Neural cell (in vitro differentiated cells): ENCODE data around the gene SSBP2. TPM values are rescaled to one million over a fixed set of nuclear protein-coding genes. Genes with fewer than 3 reads are reported as not detected.

ENCODE experiments used
- H2AFZ ChIP-seq: fragments of 200-600, 300-800 bp; sonication (generic), shearing (Covaris generic); 2 replicates; pipeline ENCODE4 v1.6.0; 2014; ENCODE audit warnings: low read depth, mild to moderate bottlenecking, antibody characterized with exemption, low read length, moderate library complexity
- H3F3A ChIP-seq: fragments of 200-600 bp; shearing (Covaris generic); 2 replicates; pipeline ENCODE4 v1.6.1; 2016; ENCODE audit warnings: mild to moderate bottlenecking, moderate library complexity, mixed read lengths, antibody characterized with exemption, low read length; ENCODE audit not compliant: insufficient read depth, poor library complexity, severe bottlenecking
- H3K27ac ChIP-seq: fragments of 200-600, 300-800 bp; sonication (generic), shearing (Covaris generic); 2 replicates; pipeline ENCODE4 v1.5.1; 2014; ENCODE audit warnings: mild to moderate bottlenecking, low read length, moderate library complexity
- H3K27me3 ChIP-seq: fragments of 300-800, 200-600 bp; sonication (generic), shearing (Covaris generic); 2 replicates; pipeline ENCODE4 v1.6.0; 2014; ENCODE audit warnings: mild to moderate bottlenecking, low read depth, low read length, moderate library complexity; ENCODE audit not compliant: insufficient read depth
- H3K36me3 ChIP-seq: fragments of 300-800, 200-600 bp; sonication (generic), shearing (Covaris generic); 2 replicates; pipeline ENCODE4 v1.5.1; 2014; ENCODE audit warnings: mild to moderate bottlenecking, antibody characterized with exemption, low read length, moderate library complexity; ENCODE audit not compliant: insufficient read depth
- H3K4me2 ChIP-seq: fragments of 300-800, 200-600 bp; sonication (generic), shearing (Covaris generic); 2 replicates; pipeline ENCODE4 v1.6.0; 2014; ENCODE audit warnings: mild to moderate bottlenecking, low read length
- H3K4me3 ChIP-seq: fragments of 300-800, 200-600 bp; sonication (generic), shearing (Covaris generic); 2 replicates; pipeline ENCODE4 v1.5.1; 2014; ENCODE audit warnings: mild to moderate bottlenecking, low read length, moderate library complexity
- H3K79me2 ChIP-seq: fragments of 200-600 bp; shearing (Covaris generic); replicated peaks from 2 replicates; pipeline ENCODE4 v1.6.0; 2014; ENCODE audit warnings: mild to moderate bottlenecking, low read length, moderate library complexity; ENCODE audit not compliant: insufficient read depth
- H3K9ac ChIP-seq: fragments of 300-800, 200-600 bp; sonication (generic), shearing (Covaris generic); 2 replicates; pipeline ENCODE4 v1.6.1; 2016; ENCODE audit warnings: mild to moderate bottlenecking, low read length, mixed read lengths
- H3K9me2 ChIP-seq: fragments of 200-600 bp; shearing (Covaris generic); 2 replicates; pipeline ENCODE4 v1.6.1; 2016; ENCODE audit warnings: mild to moderate bottlenecking, low read length, mixed read lengths; ENCODE audit not compliant: insufficient read depth
- H3K9me3 ChIP-seq: fragments of 200-600, 300-800 bp; sonication (generic), shearing (Covaris generic); 2 replicates; pipeline ENCODE4 v1.6.1; 2016; ENCODE audit warnings: mild to moderate bottlenecking, mixed run types, low read length, moderate library complexity, mixed read lengths
- H4K20me1 ChIP-seq: fragments of 200-600 bp; shearing (Covaris generic); 2 replicates; pipeline ENCODE4 v1.6.1; 2016; ENCODE audit warnings: mild to moderate bottlenecking, mixed run types; ENCODE audit not compliant: insufficient read depth
- EP300 ChIP-seq: fragments of 450-650 bp; conservative IDR thresholded peaks from 2 replicates; pipeline ENCODE4 v1.6.1; 2014; ENCODE audit warnings: antibody characterized with exemption, mild to moderate bottlenecking, moderate library complexity; ENCODE audit not compliant: poor library complexity, severe bottlenecking
- EZH2 ChIP-seq: fragments of 200-600, 300-800 bp; shearing (Covaris generic), sonication (generic); IDR thresholded peaks from 2 replicates; pipeline ENCODE4 v1.6.1; 2014; ENCODE audit warnings: antibody characterized with exemption, low read length, borderline replicate concordance, mild to moderate bottlenecking; ENCODE audit not compliant: insufficient read depth, poor library complexity, severe bottlenecking
- MXI1 ChIP-seq: fragments of 450-650 bp; conservative IDR thresholded peaks from 2 replicates; pipeline ENCODE4 v1.6.1; 2014; ENCODE audit warnings: antibody characterized with exemption, mild to moderate bottlenecking; ENCODE audit not compliant: poor library complexity, severe bottlenecking
- POLR2AphosphoS5 ChIP-seq: IDR thresholded peaks from 2 replicates; pipeline ENCODE4 v1.6.1; 2012
- RAD21 ChIP-seq: fragments of 450-650 bp; conservative IDR thresholded peaks from 2 replicates; pipeline ENCODE4 v1.6.1; 2014; ENCODE audit warnings: antibody characterized with exemption, mild to moderate bottlenecking, moderate library complexity
- SMC3 ChIP-seq: fragments of 450-650 bp; conservative IDR thresholded peaks from 2 replicates; pipeline ENCODE4 v1.6.1; 2014; ENCODE audit warnings: antibody characterized with exemption, mild to moderate bottlenecking, moderate library complexity; ENCODE audit not compliant: poor library complexity
- polyA plus RNA-seq: library from polyadenylated mRNA; depleted of rRNA; stranded (reverse); fragments of >200 nt; gene quantifications from 2 replicates; pipeline ENCODE4 v1.2.3, GENCODE V29; 2014
- TF ChIP-seq, protein P1 (sequence below): IDR thresholded peaks from 2 replicates; pipeline ENCODE4 v1.6.1; 2012; ENCODE audit warnings: borderline replicate concordance
- TF ChIP-seq, protein P2 (sequence below): fragments of 450-650 bp; IDR thresholded peaks from 2 replicates; pipeline ENCODE4 v1.5.1; 2014; ENCODE audit warnings: antibody characterized with exemption, mild to moderate bottlenecking, moderate library complexity; ENCODE audit not compliant: poor library complexity, severe bottlenecking

SSBP2 gene
- polyA plus RNA-seq, 1 donor from 2014 or later: 128 TPM

DNA sequence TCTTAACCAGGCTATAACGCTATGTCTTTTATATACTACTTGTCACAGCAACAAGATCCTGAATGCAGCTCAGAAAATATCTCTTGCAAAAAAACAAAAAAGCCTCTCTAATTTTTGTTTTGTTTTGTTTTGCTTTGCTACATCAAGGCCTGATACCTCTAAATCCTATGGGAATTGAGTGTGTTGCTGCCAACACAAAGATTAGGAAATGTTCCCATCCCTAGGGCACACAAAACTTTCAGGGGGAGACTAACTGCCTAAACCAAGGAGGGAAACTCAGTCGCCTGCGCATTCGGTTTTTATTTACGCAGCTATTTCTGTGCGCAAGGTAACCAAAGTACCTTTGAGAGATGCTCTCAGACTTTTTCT, 1.7 kb downstream of the SSBP2 start:
- Histone ChIP-seq H3K27ac (peak overlapping the region; percentile 44), H3K9ac (peak overlapping the region; percentile 54), H4K20me1 (peaks cover 27% of the 10 kb centered on the region), H3K79me2 (peaks cover 56% of the 10 kb centered on the region), H3K9me2 (no peaks in the 10 kb centered on the region), H3K4me2 (peak overlapping the region; percentile 63), H3K9me3 (no peaks in the 10 kb centered on the region), H2AFZ (no peak overlapping the region), H3F3A (no peaks in the 10 kb centered on the region), H3K27me3 (no peaks in the 10 kb centered on the region), H3K4me3 (peak overlapping the region; percentile 75), H3K36me3 (no peaks in the 10 kb centered on the region)
- TF ChIP-seq EZH2: no peak
- TF ChIP-seq SMC3: peak; percentile 38
- TF ChIP-seq RAD21: peak; percentile 33

DNA sequence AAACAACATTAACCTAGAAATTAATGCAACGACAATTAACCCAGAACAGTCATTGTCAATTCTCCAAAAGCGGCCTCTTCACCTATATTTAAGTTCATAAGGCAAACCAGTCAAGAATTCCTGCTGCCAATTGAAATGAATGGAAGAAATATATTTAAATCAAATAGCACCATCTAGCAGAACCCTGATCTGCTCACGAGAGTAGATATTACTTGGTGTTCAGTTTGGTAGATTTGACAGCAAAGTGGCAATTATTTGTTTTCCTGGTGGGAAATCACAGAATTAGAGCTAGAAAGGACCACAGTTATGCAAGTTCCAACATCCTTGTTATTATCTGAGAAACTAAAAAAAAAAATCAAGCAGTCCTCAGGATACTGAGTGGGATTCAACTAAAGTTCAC, 2.3 kb downstream of the SSBP2 start:
- peak overlapping the region; percentile 44 for H3K27ac ChIP-seq
- H4K20me1 ChIP-seq: peaks cover 27% of the 10 kb centered on the region

More for the DNA sequence above, 2.3 kb downstream of the SSBP2 start:
- TF ChIP-seq SMC3 (peak; percentile 53), EP300 (no peak), MXI1 (no peak), POLR2AphosphoS5 (no peak), RAD21 (peak; percentile 54)
- TF ChIP-seq, protein P1, sequence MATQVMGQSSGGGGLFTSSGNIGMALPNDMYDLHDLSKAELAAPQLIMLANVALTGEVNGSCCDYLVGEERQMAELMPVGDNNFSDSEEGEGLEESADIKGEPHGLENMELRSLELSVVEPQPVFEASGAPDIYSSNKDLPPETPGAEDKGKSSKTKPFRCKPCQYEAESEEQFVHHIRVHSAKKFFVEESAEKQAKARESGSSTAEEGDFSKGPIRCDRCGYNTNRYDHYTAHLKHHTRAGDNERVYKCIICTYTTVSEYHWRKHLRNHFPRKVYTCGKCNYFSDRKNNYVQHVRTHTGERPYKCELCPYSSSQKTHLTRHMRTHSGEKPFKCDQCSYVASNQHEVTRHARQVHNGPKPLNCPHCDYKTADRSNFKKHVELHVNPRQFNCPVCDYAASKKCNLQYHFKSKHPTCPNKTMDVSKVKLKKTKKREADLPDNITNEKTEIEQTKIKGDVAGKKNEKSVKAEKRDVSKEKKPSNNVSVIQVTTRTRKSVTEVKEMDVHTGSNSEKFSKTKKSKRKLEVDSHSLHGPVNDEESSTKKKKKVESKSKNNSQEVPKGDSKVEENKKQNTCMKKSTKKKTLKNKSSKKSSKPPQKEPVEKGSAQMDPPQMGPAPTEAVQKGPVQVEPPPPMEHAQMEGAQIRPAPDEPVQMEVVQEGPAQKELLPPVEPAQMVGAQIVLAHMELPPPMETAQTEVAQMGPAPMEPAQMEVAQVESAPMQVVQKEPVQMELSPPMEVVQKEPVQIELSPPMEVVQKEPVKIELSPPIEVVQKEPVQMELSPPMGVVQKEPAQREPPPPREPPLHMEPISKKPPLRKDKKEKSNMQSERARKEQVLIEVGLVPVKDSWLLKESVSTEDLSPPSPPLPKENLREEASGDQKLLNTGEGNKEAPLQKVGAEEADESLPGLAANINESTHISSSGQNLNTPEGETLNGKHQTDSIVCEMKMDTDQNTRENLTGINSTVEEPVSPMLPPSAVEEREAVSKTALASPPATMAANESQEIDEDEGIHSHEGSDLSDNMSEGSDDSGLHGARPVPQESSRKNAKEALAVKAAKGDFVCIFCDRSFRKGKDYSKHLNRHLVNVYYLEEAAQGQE: no peak
- TF ChIP-seq, protein P2, sequence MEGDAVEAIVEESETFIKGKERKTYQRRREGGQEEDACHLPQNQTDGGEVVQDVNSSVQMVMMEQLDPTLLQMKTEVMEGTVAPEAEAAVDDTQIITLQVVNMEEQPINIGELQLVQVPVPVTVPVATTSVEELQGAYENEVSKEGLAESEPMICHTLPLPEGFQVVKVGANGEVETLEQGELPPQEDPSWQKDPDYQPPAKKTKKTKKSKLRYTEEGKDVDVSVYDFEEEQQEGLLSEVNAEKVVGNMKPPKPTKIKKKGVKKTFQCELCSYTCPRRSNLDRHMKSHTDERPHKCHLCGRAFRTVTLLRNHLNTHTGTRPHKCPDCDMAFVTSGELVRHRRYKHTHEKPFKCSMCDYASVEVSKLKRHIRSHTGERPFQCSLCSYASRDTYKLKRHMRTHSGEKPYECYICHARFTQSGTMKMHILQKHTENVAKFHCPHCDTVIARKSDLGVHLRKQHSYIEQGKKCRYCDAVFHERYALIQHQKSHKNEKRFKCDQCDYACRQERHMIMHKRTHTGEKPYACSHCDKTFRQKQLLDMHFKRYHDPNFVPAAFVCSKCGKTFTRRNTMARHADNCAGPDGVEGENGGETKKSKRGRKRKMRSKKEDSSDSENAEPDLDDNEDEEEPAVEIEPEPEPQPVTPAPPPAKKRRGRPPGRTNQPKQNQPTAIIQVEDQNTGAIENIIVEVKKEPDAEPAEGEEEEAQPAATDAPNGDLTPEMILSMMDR: peak; percentile 45
- no peaks in the 10 kb centered on the region for H3K27me3 ChIP-seq
- no peak overlapping the region for H2AFZ ChIP-seq
- H3K4me3 ChIP-seq: peak overlapping the region; percentile 75
- peaks cover 62% of the 10 kb centered on the region for H3K79me2 ChIP-seq
- H3K9me3 ChIP-seq: no peaks in the 10 kb centered on the region
- no peaks in the 10 kb centered on the region for H3K9me2 ChIP-seq
- H3K4me2 ChIP-seq: peak overlapping the region; percentile 63
- peak overlapping the region; percentile 54 for H3K9ac ChIP-seq
- H3F3A ChIP-seq: no peaks in the 10 kb centered on the region
- H3K36me3 ChIP-seq: no peaks in the 10 kb centered on the region
